GM12872 (cell line): ENCODE measurements around the gene IDI2.

Source experiments
- TF ChIP-seq, protein P1 (sequence below): IDR thresholded peaks from 3 replicates; pipeline ENCODE4 v1.5.1; 2011; ENCODE audit warnings: low read depth, mild to moderate bottlenecking, low read length, moderate library complexity; ENCODE audit not compliant: insufficient read depth

Gene IDI2

DNA sequence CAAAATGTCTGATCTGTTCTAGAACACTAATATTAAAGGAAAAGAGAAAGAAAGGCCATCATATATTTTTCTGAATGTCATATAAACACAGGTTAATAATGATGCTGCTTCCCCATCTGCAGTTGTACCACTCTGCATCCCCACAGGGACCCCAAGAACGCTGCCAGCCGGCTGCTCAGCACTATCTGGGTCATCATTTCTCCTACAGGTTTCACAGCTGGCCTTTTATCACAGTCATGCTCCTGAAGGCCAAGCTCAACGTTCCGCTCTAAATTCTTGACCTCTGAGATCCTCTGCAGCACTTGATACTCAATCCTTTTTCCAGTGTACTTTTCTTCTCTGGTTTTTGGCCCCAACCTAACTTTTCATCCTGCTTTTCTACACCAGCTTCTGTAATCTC lies 18.5 kb upstream of the IDI2 start:
- TF ChIP-seq, protein P1, sequence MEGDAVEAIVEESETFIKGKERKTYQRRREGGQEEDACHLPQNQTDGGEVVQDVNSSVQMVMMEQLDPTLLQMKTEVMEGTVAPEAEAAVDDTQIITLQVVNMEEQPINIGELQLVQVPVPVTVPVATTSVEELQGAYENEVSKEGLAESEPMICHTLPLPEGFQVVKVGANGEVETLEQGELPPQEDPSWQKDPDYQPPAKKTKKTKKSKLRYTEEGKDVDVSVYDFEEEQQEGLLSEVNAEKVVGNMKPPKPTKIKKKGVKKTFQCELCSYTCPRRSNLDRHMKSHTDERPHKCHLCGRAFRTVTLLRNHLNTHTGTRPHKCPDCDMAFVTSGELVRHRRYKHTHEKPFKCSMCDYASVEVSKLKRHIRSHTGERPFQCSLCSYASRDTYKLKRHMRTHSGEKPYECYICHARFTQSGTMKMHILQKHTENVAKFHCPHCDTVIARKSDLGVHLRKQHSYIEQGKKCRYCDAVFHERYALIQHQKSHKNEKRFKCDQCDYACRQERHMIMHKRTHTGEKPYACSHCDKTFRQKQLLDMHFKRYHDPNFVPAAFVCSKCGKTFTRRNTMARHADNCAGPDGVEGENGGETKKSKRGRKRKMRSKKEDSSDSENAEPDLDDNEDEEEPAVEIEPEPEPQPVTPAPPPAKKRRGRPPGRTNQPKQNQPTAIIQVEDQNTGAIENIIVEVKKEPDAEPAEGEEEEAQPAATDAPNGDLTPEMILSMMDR, result no peak

DNA sequence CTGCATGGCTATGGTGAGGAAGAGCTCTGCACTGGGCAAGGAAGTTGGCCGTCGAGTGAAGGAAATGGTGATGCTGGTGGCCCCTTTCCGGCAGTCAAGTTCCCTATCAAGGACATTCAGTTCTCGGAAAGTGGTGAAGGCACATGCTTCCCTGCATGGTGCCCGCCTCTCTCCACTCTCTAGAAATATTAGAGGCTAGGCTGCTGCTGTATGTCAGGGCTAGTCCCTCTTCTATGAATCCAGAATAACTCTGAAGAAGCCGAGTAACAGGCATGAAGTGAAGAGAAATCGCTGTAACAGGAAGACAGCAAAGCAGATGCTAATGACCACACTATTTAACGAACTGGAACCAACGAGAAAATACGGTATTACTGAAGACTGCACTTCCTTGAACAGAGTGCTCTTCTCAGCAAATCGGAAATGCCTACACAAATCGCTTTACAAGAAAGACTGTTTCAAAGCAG lies 17.9 kb upstream of the IDI2 start:
- TF ChIP-seq, protein P1, result no peak

DNA sequence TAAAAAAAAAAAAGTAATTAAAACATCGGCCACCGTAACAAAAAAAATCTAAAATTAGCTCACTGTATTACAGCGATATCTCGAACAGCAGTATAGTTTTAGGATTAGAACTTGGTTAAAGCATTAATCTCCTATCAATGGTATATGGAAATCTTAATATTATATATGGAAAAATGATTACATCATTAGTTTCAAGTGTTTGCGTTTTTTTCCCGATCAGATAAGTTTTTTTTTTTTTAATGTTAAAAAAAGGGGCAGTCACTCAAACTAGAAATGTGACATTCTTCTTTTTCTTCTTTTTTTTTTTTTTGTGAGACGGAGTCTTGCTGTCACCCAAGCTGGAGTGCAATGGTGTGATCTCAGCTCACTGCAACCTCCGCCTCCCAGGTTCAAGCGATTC lies 15.9 kb upstream of the IDI2 start:
- TF ChIP-seq, protein P1, result no peak

DNA sequence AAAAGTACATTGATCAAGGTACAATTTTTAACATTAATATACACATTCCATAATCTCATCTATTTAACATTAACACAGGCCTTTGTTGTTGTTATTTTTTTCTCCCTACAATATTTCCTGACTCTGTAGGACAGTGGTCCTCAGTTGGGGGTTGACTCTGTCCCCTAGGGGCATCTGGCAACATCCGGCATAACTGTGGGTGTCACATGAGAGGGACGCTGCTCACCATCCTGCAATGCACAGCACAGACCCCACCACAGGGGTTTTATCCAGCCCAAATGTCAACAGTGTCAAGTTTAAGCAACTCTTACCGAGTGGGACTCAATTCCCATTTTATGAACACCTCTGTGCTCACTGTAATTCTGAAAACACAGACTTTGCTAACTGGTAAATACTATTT lies 14.5 kb upstream of the IDI2 start:
- TF ChIP-seq, protein P1, result no peak

DNA sequence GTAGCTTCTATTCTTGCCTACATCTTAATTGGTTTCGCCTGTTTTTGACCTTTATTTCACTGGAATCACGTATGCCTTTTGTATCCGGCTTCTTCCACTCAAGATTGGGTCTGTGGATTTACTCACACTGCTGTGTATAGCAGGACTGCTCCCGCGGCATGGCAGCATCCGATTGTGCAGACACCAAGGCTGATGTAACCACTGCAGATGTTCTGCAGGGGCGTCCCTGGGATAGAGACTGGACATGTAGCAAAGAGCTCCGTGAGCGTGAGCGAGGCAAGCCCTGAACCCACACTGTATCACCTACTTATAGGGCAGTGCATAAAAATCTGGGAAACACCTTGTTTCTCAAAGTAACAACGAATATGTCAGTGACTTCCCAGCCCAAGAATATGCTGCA lies 11.4 kb upstream of the IDI2 start:
- TF ChIP-seq, protein P1, result no peak

DNA sequence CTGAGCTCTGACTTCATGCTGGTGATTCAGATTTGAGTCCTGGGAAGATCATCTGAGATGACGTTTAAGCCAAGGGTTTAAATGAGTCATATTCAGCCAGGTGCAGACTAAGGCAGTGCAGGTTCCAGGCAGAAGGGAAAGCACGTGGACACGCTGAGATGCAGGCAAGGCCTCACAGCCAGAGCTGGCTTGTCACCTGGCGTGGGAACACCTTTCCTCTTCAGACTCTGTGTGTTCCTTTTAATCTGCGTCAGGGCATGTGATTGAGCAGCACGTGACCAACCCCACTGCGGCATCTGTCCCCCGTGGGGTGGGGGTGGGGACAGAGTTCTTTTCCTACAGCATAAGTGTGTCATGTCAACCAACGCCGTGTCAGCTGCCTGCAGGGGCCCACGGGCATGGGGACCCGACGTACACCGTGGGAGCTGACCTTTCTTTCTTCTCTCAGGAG lies 10.7 kb upstream of the IDI2 start:
- TF ChIP-seq, protein P1, result no peak

DNA sequence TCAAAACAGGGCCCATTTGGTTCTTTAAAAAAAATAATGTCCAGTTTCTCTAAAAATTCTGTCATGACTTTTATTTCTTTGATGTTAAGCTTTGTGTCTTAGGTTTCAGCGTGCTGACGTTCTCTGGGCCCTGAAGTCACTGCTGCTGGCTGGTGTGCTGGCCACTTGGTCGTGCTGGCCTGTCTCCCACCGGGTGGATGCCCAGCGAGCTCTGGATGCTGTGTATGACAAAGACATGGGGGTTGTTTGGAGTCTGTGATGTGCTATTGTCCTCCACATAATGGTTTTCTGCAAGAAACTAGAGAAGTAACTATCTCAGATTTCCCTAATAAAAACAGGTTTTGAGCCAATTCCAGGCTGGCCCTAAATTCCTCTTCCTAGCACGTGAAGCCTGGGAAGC lies 9.5 kb upstream of the IDI2 start:
- TF ChIP-seq, protein P1, result no peak

DNA sequence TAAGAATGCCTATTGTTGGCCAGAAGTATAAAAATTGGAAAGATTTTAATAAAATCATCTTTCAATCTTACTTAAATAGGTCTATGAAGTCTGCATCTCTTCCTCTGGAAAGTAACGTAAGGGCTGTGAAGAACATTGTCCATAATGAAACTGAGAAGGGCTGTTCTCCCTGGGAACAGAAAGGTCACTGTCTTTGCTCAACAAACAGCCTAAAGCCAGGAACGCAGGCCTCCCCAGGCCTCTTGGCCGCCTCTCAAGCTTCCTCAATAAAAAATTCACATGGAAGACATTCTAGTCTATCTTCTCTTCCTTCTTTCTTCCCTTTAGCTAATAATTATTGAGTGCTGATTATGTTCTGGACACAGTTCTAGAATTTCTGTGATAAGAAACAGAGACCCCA lies 9.1 kb upstream of the IDI2 start:
- TF ChIP-seq, protein P1, result no peak
